GM19324 (cell line): ENCODE data around the gene SSR1.

Source experiments
- ATAC-seq: cut with Tn5 transposase; IDR thresholded peaks from one replicate; pipeline ENCODE4 v1.9.1; 2021; ENCODE audit warnings: mild to moderate bottlenecking, moderate library complexity; ENCODE audit not compliant: unreplicated experiment, low FRiP score

SSR1 gene

DNA sequence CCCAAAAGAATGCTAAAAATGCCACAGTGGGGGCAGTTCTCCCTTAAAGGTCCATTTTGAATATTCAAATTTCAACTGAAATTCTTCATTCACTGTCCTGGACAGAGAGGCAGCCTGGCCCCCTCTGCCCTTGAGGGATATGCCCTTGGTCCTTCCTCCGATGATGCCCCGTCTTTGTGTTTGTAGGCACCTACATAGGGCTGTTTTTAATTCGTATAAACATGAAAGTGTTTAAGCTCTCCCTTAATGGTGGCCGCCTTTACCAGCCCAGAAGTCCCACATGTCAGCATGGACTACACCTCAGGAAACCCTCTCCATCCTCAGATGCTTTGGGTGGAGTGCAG is 70.2 kb downstream of the SSR1 start:
- no peak for ATAC-seq

- no peak for ATAC-seq
These were observed 71.0 kb downstream of the SSR1 start for GRCh38 chr6:7241709-7242645.

GRCh38 chr6:7241160-7241559 is 71.8 kb downstream of the SSR1 start:
- no peak for ATAC-seq

DNA sequence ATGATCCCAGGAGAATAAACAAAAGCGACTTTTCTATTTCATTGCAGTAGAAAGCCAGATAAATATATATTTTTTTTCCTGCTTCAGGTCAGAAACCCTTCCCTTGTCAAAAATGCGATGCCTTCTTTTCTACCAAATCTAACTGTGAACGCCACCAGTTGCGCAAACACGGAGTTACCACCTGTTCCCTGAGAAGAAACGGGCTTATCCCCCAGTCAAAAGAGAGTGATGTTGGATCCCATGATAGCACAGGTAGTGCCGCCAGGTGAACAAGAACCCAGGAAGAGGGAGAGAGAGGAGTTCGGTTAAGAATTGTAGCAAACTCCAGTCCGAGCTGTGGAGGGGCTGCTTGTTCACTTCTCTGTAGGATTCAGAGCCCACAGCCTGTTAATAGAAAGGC is 72.6 kb downstream of the SSR1 start:
- ATAC-seq: no peak

DNA sequence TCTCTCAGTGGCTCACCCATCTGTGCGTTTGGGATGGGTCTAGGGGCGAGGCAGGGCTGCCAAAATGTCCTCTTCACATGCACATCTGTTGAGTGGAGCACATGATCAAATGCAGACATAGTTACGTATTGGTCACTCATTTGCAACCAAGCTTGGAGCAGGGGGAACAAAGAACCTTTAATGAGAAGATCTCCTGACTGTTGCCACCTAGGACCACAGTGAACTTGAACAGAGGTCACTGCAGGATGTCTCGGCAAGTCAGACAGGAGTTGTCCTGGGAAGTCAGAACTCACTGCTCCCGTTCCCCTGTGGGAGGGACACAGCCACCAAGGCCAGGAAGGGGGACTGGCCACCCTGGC is 73.4 kb downstream of the SSR1 start:
- no peak for ATAC-seq

GRCh38 chr6:7238900-7239589 is 74.0 kb downstream of the SSR1 start:
- ATAC-seq: peak; percentile 43

GRCh38 chr6:7238526-7238899 is 74.5 kb downstream of the SSR1 start:
- no peak for ATAC-seq

DNA sequence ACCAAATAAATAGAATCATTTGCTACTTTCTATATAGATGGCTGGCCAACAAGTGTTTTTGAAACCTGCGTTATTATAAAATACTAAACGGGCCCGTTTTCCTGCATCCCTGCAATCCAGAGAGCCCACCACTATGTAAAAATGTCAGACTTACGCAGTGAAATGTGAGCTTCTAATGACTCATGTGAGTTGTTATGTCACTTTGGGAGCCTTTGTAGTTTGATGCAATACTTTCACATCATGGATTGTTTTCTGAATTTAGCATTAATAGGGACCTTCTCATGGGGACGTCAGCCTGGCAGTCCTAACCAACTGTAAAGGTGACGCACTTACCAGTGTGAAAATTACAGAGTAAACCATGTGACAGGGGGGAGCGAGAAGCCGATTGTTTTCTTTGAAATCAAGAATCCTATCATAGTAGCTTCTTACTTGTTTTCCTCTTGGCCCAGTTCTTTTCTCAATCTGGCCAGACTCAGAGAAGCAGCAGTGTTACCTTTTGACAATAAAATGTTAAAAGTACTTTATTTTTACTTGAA is 75.3 kb downstream of the SSR1 start:
- ATAC-seq: no peak

GRCh38 chr6:7236306-7237209 is 76.4 kb downstream of the SSR1 start:
- ATAC-seq: no peak

DNA sequence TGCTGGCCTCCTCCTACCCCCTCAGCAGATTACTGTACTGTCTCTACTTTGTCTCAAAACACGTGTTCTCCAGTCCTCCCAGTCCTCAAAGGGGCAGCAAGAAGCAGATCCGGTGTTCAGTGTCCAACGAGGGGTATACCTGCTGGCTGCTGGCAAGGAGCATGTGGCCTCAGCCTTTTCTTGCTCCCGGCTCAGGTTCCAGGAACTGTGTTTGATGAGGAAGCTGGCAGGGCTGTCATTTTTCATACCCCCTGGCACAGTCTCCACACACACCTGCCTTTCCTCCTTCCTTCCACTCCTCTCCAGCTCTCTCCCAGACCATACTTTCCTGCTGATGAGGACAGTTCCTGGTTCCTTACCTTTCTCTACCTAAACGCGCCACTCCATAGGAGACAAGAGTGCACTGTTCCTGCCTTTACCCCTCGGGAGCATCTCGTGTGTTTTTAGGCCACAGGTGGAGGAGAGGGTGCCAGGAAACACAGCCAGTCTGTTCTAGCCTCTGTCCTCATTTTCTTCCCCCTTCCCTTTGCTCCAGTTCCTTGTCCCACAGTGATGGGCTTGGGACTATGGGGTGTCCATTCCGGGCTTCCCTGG is 77.2 kb downstream of the SSR1 start:
- ATAC-seq: no peak

GRCh38 chr6:7234547-7234946 is 78.5 kb downstream of the SSR1 start:
- no peak for ATAC-seq

DNA sequence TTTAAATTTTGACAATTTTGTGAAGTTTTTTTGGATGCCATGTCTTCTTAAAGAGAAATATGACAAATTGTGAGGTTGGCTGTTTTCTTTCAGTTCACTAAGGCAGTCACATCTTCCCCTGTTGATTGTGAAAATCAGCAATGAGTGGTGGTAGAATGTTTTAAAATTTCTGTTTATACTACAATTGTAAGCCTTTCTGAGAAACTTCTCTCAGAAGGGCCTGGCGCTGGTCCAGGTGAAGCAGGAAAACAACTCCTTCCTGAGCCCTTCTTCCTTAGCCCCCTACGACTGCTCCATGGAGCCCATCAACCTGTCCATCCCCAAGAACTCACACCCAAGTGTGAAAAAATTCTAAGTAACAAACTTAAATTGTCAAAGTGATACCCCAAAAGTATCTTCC is 80.6 kb downstream of the SSR1 start:
- ATAC-seq: no peak

DNA sequence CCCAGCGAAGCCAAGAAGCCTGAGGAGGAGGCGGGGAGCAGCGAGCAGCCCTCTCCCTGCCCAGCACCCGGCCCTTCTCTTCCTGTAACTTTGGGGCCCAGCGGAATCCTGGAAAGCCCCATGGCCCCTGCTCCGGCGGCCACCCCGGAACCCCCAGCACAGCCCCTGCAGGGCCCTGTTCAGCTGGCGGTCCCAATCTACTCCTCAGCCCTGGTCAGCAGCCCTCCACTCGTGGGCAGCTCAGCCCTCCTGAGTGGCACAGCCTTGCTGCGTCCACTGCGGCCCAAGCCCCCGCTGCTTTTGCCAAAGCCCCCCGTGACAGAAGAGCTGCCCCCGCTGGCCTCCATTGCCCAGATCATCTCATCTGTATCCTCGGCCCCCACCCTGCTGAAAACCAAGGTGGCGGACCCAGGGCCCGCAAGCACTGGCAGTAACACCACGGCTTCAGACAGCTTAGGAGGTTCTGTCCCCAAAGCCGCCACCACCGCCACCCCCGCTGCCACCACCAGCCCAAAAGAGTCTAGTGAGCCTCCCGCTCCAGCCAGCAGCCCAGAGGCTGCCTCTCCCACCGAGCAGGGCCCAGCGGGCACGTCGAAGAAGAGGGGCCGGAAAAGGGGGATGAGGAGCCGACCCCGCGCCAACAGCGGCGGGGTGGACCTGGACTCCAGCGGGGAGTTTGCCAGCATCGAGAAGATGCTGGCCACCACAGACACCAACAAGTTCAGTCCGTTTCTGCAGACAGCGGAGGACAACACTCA is 81.9 kb downstream of the SSR1 start:
- no peak for ATAC-seq

- ATAC-seq: no peak
These were observed 82.7 kb downstream of the SSR1 start for GRCh38 chr6:7230327-7230691.

GRCh38 chr6:7229376-7230326 is 83.3 kb downstream of the SSR1 start:
- ATAC-seq: no peak

- ATAC-seq: no peak
These were observed 84.2 kb downstream of the SSR1 start for GRCh38 chr6:7228662-7229375.

DNA sequence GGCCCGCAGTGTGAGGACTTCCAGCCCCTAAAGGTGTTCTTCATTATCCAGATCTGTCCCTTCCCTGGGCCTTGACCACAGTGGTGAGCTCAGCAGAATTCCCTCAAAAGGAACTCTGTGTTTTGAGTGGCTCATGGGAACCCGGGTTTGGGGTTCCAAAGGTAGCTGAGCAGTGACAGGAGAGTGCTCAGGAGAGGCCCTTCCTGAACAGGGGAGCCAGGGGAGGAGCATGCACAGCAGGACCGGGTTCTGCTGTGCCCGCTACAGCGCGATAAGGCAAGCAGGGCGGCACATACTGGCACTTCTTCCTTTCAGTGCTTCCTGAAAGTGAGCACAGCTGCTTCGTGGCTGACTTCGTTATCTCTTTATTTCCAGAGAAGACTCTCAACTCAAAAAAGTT is 88.3 kb downstream of the SSR1 start:
- no peak for ATAC-seq

GRCh38 chr6:7222197-7222596 is 90.8 kb downstream of the SSR1 start:
- ATAC-seq: no peak
